NK-92 (cell line): ENCODE results near the gene HIBADH.
"Not testable (repeated sequence)": the region's sequence is repeated elsewhere in the genome, so short reads cannot be mapped to it uniquely, and the experiment has no call there.

Experiments
- DNase-seq: peaks from one replicate; lab custom pipeline; 2025; ENCODE audit not compliant: unreplicated experiment; lab: John Stamatoyannopoulos, UW

HIBADH gene

DNA sequence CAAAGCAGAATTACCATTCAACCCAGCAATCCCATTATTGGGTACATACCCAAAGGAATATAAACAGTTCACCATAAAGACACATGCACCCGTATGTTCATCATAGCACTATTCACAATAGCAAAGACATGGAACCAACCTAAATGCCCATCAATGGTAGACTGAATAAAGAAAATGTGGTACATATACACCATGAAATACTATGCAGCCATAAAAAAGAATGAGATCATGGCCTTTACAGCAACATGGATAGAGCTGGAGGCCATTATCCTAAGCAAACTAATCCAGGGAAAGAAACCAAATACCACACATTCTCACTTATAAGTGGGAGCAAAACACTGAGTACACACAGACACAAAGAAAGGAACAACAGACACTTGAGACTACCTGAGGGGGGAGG, 23.6 kb downstream of the HIBADH start:
- not testable (repeated sequence) for DNase-seq

DNA sequence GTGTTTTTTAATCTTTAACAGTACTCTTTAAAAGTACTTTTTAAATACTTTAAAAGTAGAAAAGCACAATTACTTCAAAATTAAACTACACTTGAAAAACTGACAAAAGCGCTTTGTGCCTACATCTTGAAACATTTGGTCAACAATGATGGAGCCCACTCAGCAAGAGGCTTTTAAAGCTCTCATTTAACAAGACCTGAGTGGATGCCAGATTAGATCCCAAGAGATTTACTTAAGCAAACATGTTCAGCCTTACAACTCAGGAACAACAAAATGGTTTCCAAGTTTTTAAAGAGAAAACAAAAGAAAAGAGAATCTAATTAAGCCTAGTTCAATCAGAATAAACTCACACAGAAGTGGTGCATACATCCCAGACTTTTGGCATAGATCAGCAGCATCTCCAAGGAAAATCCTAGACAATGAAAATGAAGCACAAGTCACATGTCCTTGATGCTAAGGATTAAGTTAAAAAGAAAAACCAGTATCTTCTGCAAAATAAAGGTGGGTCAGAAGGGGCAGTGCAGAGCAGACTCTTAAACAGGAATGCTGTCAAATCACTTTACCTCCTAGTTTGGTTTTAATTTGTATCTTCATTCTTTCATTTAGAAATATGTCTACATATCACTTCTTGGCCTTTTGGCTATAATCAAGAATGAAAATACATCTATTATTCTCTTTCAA, 26.2 kb downstream of the HIBADH start:
- DNase-seq = no peak

DNA sequence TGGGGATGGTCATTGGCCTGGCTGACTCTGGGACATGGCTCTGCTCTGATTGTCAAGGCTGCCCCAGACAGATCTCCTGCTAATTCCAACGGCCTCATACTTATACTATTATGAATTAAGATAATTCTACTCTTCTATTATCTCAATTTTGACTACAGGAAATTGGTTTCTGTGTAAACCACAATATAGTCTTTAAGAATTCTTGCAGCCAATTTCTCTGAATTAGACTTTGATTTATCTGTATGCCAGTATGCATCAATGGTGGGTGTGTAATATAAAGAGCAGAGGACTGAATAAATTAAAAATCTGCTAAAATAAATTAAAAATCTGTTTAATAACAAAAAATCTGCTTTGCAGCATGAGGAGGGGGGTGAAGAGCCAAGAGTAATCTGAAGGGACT, 27.0 kb downstream of the HIBADH start:
- no peak for DNase-seq

GRCh38 chr7:27634671-27635493, 27.8 kb downstream of the HIBADH start:
- no peak for DNase-seq

DNA sequence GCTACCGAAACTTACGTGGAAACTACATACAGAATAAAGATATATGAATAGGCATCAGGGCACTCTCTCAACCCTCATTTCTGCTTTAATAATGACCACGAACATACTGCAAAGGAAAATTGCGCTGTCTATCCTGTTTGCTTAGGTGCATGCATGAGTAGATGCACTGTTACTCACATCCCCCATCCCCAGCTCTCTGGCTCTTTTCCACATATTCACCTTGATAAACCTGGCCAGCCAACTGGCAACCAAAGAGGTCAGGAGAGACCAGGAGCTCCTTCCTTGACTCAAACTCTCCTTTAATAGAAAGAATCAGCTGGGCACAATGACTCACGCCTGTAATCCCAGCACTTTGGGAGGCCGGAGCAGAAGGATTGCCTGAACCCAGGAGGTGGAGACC, 29.6 kb downstream of the HIBADH start:
- DNase-seq = no peak

- DNase-seq = no peak
These were observed 31.3 kb downstream of the HIBADH start for GRCh38 chr7:27631391-27631790.

DNA sequence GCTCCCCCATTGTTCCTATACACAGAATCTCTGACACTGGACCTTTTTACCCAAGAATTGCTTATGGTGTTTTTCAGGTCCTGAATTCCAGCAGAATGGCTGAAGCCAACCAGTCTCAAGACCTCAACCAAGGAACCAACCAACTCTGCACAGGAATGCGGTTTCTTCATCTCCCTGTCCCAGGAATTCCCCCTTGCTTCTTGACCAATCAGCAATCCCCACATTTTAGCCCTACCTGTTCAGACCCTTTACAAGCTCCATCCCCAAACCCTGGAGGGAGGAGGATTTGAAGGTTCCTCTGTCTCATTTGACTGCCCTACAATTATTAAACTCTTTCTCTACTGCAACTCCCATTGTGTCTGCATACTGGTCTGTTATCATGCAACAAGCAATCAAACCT, 35.5 kb downstream of the HIBADH start:
- DNase-seq = no peak

DNA sequence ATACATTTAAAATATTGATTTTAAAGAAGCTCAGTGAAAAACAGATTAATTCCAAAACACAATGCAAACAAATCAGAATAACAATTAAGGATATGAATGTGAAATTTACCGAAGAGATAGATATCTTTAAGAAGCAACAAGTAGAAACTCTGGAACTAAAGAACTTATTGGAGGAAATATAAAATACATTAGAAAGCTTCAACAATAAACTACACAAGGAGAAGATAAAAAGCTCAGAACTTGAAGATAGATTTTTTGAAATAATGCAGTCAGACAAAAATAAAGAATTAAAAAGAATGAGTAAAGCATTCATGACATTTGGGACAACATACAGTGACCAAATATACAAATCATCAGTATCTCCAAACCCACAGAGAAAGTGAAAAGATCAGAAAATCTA, 43.2 kb downstream of the HIBADH start:
- DNase-seq = no peak

- no peak for DNase-seq
These were observed 44.9 kb downstream of the HIBADH start for GRCh38 chr7:27617651-27618381.

- no peak for DNase-seq
These were observed 45.7 kb downstream of the HIBADH start for GRCh38 chr7:27616914-27617548.

GRCh38 chr7:27616186-27616491, 46.5 kb downstream of the HIBADH start:
- no peak for DNase-seq

GRCh38 chr7:27615420-27616185, 47.1 kb downstream of the HIBADH start:
- DNase-seq = no peak

DNA sequence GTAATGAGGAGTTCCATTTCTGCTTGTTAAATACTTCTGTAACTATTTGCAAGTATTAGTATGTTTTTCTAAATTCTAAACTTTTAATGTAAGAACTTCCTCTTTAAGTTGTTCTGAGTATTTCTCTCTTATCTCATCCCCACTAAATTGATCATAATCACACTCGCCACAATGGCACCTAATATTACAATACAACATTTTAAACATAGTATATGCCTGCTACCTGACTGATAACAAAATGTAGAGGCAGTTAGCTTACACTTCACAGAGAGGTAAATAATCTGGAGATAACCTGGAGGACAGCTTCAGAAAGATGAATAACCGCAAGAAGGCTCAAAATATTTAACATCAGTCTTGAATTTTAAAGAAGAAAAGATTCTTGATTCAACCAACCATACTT, 48.6 kb downstream of the HIBADH start:
- no peak for DNase-seq

- DNase-seq = no peak
These were observed 51.6 kb downstream of the HIBADH start for GRCh38 chr7:27611059-27611458.

- DNase-seq = no peak
These were observed 53.7 kb downstream of the HIBADH start for GRCh38 chr7:27608776-27609495.

DNA sequence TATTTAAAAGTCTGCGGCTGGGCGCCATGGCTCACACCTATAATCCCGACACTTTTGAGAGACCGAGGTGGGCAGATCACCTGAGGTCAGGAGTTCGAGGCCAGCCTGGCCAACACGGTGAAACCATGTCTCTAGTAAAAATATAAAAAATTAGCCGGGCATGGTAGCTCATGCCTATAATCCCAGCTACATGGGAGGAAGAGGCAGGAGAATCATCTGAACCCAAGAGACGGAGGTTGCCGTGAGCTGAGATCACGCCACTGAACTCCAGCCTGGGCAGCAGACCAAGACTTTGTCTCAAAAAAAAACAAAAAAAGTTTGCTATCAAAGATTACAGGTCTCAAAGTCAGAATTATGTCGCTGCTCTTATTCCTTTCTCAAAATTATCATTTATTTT, 55.5 kb downstream of the HIBADH start:
- DNase-seq = no peak

DNA sequence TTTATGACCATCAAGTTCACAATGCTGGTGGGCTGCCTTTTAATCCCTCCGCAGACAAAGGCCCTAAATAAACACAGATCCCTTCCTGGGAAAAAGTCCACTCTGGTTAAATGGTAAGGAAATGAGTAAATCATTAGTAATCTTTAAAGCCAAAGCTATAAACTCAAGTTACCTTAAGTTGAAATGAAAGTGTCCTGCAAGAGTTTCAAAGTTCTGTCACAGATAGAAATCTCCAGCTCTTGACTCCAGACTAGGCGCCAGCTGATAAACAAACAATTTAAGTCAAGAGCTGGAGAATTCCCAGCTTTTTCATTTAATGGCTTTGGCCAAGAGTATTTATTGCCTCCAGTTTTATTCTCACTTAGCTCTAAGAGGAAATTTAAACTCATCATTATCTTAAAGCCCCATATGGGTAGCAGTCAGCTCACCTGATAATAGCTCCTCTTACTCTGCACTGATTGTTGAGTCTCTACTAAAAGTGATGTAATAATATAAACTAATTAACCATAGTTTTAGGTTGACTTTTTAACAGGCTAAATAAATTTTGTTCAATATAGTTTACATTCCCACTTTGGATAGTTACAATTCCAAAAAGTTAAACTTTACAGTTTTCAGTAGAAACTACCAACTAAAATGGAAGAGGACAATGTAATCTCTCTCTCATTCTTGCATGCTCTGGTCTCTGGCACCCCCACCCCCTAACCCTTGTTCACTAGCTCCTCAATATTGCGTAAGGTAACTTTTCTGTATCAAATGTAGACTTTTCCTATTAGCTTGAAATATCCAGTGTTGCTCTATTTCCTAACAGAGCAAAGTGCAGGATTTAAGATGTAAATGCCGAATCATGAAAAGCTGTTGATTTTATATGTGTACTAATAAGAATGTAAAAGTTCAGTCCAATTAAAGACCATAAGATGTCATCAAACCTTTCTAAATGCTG, 56.1 kb downstream of the HIBADH start:
- no peak for DNase-seq

GRCh38 chr7:27605689-27606269, 56.9 kb downstream of the HIBADH start:
- DNase-seq = no peak

- no peak for DNase-seq
These were observed 57.4 kb downstream of the HIBADH start for GRCh38 chr7:27605283-27605682.
